GM12878 (cell line): Measurements from ENCODE around the gene ZNF684. TPM values are rescaled to one million over a fixed set of nuclear protein-coding genes. Genes with fewer than 3 reads are reported as not detected.

ENCODE experiments used
- ATF2 ChIP-seq: IDR thresholded peaks from 2 replicates; pipeline ENCODE4 v1.6.1; 2012; ENCODE audit warnings: low read length, inconsistent platforms
- BMI1 ChIP-seq: fragments of 450-650 bp; IDR thresholded peaks from 2 replicates; pipeline ENCODE4 v1.6.1; 2016; ENCODE audit warnings: mild to moderate bottlenecking, moderate library complexity, borderline replicate concordance
- CBFB ChIP-seq: IDR thresholded peaks from 2 replicates; pipeline ENCODE4 v1.6.1; 2016; ENCODE audit warnings: antibody characterized with exemption, low read depth
- CBX3 ChIP-seq: fragments of 200-600 bp; sonication (generic); IDR thresholded peaks from 2 replicates; pipeline ENCODE4 v1.6.1; 2016; ENCODE audit warnings: low read depth, borderline replicate concordance
- CHD2 ChIP-seq: IDR thresholded peaks from 2 replicates; pipeline ENCODE4 v1.6.1; 2011; ENCODE audit warnings: low read depth, low read length, improper control_type of control experiment, borderline replicate concordance
- HCFC1 ChIP-seq: fragments of 150-350 bp; IDR thresholded peaks from 2 replicates; pipeline ENCODE4 v1.6.1; 2014; ENCODE audit warnings: low read length
- HDGF ChIP-seq: fragments of 450-650 bp; IDR thresholded peaks from 2 replicates; pipeline ENCODE4 v1.6.1; 2016; ENCODE audit warnings: antibody characterized with exemption
- IKZF2 ChIP-seq, 2 experiments: fragments of 450-650 bp; IDR thresholded peaks; 2 replicates each; pipeline ENCODE4 v1.6.1; 2017; ENCODE audit warnings: mild to moderate bottlenecking in 2 of 2, moderate library complexity in 2 of 2
- MEF2B ChIP-seq: fragments of 450-650 bp; IDR thresholded peaks from 2 replicates; pipeline ENCODE4 v1.6.1; 2018; ENCODE audit warnings: mild to moderate bottlenecking, moderate library complexity; ENCODE audit not compliant: partially characterized antibody, poor library complexity, severe bottlenecking
- MXI1 ChIP-seq: fragments of 150-350 bp; IDR thresholded peaks from 2 replicates; pipeline ENCODE4 v1.6.1; 2011; ENCODE audit warnings: low read depth, mild to moderate bottlenecking, inconsistent platforms, low read length, improper control_type of control experiment
- NKRF ChIP-seq: fragments of 450-650 bp; conservative IDR thresholded peaks from 2 replicates; pipeline ENCODE4 v1.6.1; 2017; ENCODE audit warnings: mild to moderate bottlenecking, moderate library complexity
- PML ChIP-seq: IDR thresholded peaks from 2 replicates; pipeline ENCODE4 v1.6.1; 2012; ENCODE audit warnings: low read length, inconsistent platforms
- POU2F2 ChIP-seq: IDR thresholded peaks from 3 replicates; pipeline ENCODE4 v1.6.1; 2011; ENCODE audit warnings: low read depth, mild to moderate bottlenecking, low read length, borderline replicate concordance
- REST ChIP-seq: IDR thresholded peaks from 2 replicates; pipeline ENCODE4 v1.6.1; 2012; ENCODE audit warnings: mild to moderate bottlenecking, low read depth, low read length
- SMAD1 ChIP-seq: fragments of 450-650 bp; IDR thresholded peaks from 2 replicates; pipeline ENCODE4 v1.6.1; 2018; ENCODE audit warnings: mild to moderate bottlenecking, low read depth; ENCODE audit not compliant: partially characterized antibody
- SMAD5 ChIP-seq: IDR thresholded peaks from 2 replicates; pipeline ENCODE4 v1.6.1; 2016; ENCODE audit warnings: antibody characterized with exemption, low read depth
- TCF7 ChIP-seq: IDR thresholded peaks from 2 replicates; pipeline ENCODE4 v1.6.1; 2014; ENCODE audit warnings: antibody characterized with exemption, borderline replicate concordance
- ZNF274 ChIP-seq: IDR thresholded peaks from one replicate; pipeline ENCODE4 v1.8.0; 2011; ENCODE audit not compliant: insufficient read length, insufficient read depth
- ZSCAN29 ChIP-seq: fragments of 450-650 bp; IDR thresholded peaks from 2 replicates; pipeline ENCODE4 v1.6.1; 2017; ENCODE audit warnings: mild to moderate bottlenecking, moderate library complexity
- polyA plus RNA-seq, 11 experiments: library from polyadenylated mRNA; depleted of rRNA in 4 of 11; unstranded in 6 of 11; stranded (reverse) in 5 of 11; fragments of >200 nt; fragmentation: Nextera tagmentation in 4 of 11; fragmentation: Illumina TruSeq in 1 of 11; extraction: Ambion mirVana in 4 of 11; extraction: Trizol in 1 of 11; gene quantifications; 1 replicate in 1 of 11; 2 replicates in 10 of 11; pipeline versions ENCODE4 v1.2.1 to v1.2.3, GENCODE V29; 2011 to 2016; ENCODE audit warnings: inconsistent platforms in 2 of 11, missing spikeins in 2 of 11, low read depth in 1 of 11
- total RNA-seq, 4 experiments: library from RNA; depleted of rRNA in 3 of 4; stranded (reverse); fragments of >200 nt in 3 of 4; fragmentation: Illumina TruSeq in 1 of 4; extraction: Trizol in 1 of 4; gene quantifications; 2 replicates each; pipeline versions ENCODE4 v1.2.1 to v1.2.3, GENCODE V29; 2013 to 2021
- TF ChIP-seq, protein P1 (sequence below), 3 experiments: IDR thresholded peaks in 2 of 3; conservative IDR thresholded peaks in 1 of 3; 2 replicates each; pipeline ENCODE4 v1.5.1; 2011; ENCODE audit warnings: low read depth in 3 of 3, low read length in 3 of 3, mild to moderate bottlenecking in 3 of 3, control low read depth in 2 of 3, moderate library complexity in 2 of 3, inconsistent platforms in 1 of 3, mixed read lengths in 1 of 3; ENCODE audit not compliant: control insufficient read depth in 2 of 3, insufficient read depth in 1 of 3; ENCODE audit errors: extremely low read depth in 1 of 3

The ZNF684 gene
- total and polyA plus RNA-seq, 10 of the 15 experiments (the other 5 are each of a cell fraction or from before 2014, with no cell fraction given): 3.8 to 6.8 (median 6.0) TPM

- TF ChIP-seq POU2F2: peak; percentile 76; the same call in 2 of the 3 replicates
- peak; percentile 35 for TF ChIP-seq MEF2B
- TF ChIP-seq ZNF274: no peak
- TF ChIP-seq ATF2: no peak
- TF ChIP-seq CHD2: peak; percentile 95
- TF ChIP-seq SMAD5: peak; percentile 67; the same call in 1 of the 2 replicates
- TF ChIP-seq TCF7: no peak
- no peak for TF ChIP-seq CBX3
- TF ChIP-seq HCFC1: 0 out of 2 replicates have a peak, but pooled peaks have one; percentile 43
- no peak; a peak in 1 of 4 replicates for TF ChIP-seq IKZF2 (IDR thresholded peaks at IDR 0.05)
- 0 out of 2 replicates have a peak, but pooled peaks have one; percentile 58 for TF ChIP-seq MXI1
- no peak; the same call in none of the 2 replicates for TF ChIP-seq CBFB
- TF ChIP-seq REST: no peak
- peak; percentile 49 for TF ChIP-seq PML
- TF ChIP-seq HDGF: 0 out of 2 replicates have a peak, but pooled peaks have one; percentile 32
- peak; percentile 71; the same call in 1 of the 2 replicates for TF ChIP-seq NKRF
- TF ChIP-seq ZSCAN29: no peak
- TF ChIP-seq, protein P1, sequence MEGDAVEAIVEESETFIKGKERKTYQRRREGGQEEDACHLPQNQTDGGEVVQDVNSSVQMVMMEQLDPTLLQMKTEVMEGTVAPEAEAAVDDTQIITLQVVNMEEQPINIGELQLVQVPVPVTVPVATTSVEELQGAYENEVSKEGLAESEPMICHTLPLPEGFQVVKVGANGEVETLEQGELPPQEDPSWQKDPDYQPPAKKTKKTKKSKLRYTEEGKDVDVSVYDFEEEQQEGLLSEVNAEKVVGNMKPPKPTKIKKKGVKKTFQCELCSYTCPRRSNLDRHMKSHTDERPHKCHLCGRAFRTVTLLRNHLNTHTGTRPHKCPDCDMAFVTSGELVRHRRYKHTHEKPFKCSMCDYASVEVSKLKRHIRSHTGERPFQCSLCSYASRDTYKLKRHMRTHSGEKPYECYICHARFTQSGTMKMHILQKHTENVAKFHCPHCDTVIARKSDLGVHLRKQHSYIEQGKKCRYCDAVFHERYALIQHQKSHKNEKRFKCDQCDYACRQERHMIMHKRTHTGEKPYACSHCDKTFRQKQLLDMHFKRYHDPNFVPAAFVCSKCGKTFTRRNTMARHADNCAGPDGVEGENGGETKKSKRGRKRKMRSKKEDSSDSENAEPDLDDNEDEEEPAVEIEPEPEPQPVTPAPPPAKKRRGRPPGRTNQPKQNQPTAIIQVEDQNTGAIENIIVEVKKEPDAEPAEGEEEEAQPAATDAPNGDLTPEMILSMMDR (IDR thresholded peaks at IDR 0.05 in 2 of 3, conservative IDR thresholded peaks at IDR 0.05 in 1 of 3; ENCODE audit: control insufficient read depth in 2 of 3, extremely low read depth in 1 of 3, insufficient read depth in 1 of 3, low read depth in 3 of 3, low read length in 3 of 3): no peak
- no peak for TF ChIP-seq BMI1
- TF ChIP-seq SMAD1: no peak
Measured at GRCh38 chr1:40508375-40509341, 22.8 kb upstream of the ZNF684 start, which contains the start of gene EXO5 (continued).
